Cardiac fibroblast (primary cell): ENCODE data around the gene IL1R2.

Experiments
- DNase-seq, 2 donors: peaks; one replicate each; pipeline versions ENCODE4 v3.0.0 to v3.0.0-alpha.2; 2010; ENCODE audit warnings: low read depth in 2 of 2
- H3K4me3 ChIP-seq, 2 donors: replicated peaks in 1 of 2; 1 replicate in 1 of 2; 2 replicates in 1 of 2; pipeline ENCODE4 v1.5.1; 2011; ENCODE audit warnings: low read depth in 2 of 2, low read length in 2 of 2, mild to moderate bottlenecking in 2 of 2, moderate library complexity in 1 of 2
- TF ChIP-seq, protein P1 (sequence below): IDR thresholded peaks from one replicate; pipeline ENCODE4 v1.5.1; 2011; ENCODE audit warnings: low read depth, mild to moderate bottlenecking, low read length, inconsistent platforms

The IL1R2 gene

GRCh38 chr2:101962309-101962708 is 29.5 kb upstream of the IL1R2 start:
- TF ChIP-seq, protein P1, sequence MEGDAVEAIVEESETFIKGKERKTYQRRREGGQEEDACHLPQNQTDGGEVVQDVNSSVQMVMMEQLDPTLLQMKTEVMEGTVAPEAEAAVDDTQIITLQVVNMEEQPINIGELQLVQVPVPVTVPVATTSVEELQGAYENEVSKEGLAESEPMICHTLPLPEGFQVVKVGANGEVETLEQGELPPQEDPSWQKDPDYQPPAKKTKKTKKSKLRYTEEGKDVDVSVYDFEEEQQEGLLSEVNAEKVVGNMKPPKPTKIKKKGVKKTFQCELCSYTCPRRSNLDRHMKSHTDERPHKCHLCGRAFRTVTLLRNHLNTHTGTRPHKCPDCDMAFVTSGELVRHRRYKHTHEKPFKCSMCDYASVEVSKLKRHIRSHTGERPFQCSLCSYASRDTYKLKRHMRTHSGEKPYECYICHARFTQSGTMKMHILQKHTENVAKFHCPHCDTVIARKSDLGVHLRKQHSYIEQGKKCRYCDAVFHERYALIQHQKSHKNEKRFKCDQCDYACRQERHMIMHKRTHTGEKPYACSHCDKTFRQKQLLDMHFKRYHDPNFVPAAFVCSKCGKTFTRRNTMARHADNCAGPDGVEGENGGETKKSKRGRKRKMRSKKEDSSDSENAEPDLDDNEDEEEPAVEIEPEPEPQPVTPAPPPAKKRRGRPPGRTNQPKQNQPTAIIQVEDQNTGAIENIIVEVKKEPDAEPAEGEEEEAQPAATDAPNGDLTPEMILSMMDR, result no peak
- no peak overlapping the region for H3K4me3 ChIP-seq
- DNase-seq, result no peak

GRCh38 chr2:101963198-101963597 is 28.6 kb upstream of the IL1R2 start:
- TF ChIP-seq, protein P1, result no peak
- DNase-seq, result no peak
- H3K4me3 ChIP-seq, result no peak overlapping the region

DNA sequence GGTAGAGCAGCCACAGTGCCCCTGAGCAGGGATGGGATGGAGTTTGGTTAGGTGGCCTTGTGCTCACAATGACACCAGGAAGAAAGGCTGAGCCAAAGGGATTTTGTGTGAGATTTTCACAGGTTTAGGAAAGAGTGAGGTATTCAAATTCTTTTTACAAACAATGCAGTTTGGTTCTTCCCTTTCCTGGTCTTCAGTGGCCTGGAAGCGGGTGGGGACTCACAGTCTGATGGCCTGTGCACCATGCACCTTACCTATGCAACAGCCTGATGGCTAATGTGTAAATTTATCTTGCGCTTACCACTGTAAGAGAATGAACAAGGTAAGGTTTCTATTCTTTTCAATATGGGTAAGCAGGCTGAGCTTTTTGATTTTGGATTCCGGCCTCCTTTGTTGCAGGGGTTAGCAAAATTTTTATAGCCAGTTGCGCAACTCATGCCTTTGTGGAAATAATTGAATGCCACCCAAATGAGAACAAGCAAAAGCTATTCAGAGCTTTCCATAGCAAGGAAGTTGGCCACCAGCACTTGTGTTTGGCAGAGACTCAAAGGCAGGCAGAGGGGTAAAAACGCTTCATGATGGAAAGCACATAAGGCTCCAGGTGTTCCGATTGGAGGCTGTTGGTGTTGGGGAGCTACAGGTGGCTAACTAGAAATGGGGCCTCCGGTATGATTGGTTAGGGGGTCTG is 23.8 kb upstream of the IL1R2 start:
- no peak overlapping the region for H3K4me3 ChIP-seq
- peak; percentile 46 to 88 for DNase-seq
- TF ChIP-seq, protein P1, result no peak

GRCh38 chr2:101969723-101970122 is 22.0 kb upstream of the IL1R2 start:
- TF ChIP-seq, protein P1, result no peak

GRCh38 chr2:101970901-101971300 is 20.9 kb upstream of the IL1R2 start:
- DNase-seq, result peak in 1 of 2 donors; percentile 52
- no peak overlapping the region for H3K4me3 ChIP-seq
- TF ChIP-seq, protein P1, result no peak

More at GRCh38 chr2:101969723-101970122, 22.0 kb upstream of the IL1R2 start:
- H3K4me3 ChIP-seq, result no peak overlapping the region
- DNase-seq, result no peak

GRCh38 chr2:101971836-101972235 is 19.9 kb upstream of the IL1R2 start:
- no peak overlapping the region for H3K4me3 ChIP-seq
- TF ChIP-seq, protein P1, result no peak
- peak; percentile 35 to 59 for DNase-seq
